Dermis microvascular lymphatic vessel endothelial cell (primary cell): Measurements from ENCODE around the gene DCAF8L2. TPM values are rescaled to one million over a fixed set of nuclear protein-coding genes. Genes with fewer than 3 reads are reported as not detected.
A peak's percentile ranks its signal among the peaks of the same experiment; 100 is the strongest.
"Not testable (repeated sequence)": the region's sequence is repeated elsewhere in the genome, so short reads cannot be mapped to it uniquely, and the experiment has no call there.

Experiments used
- DNase-seq, 2 donors: peaks; one replicate each; pipeline versions ENCODE4 v3.0.0 to v3.0.0-alpha.2; 2010; ENCODE audit warnings: low read depth in 2 of 2
- total RNA-seq: library from RNA; depleted of rRNA; stranded (reverse); fragments of >200 nt; gene quantifications from 2 replicates; pipeline ENCODE4 v1.2.1, GENCODE V29; 2014

Gene DCAF8L2
- total RNA-seq: not detected in 2 replicates

- DNase-seq: no peak
Measured at GRCh38 chrX:27590044-27590443, at the start of gene DCAF8L2. Gene DCAF8L2 (plus strand): TSS chrX:27590344. CDS start chrX:27746896, 156,552 bp downstream.

GRCh38 chrX:27541161-27541560, 49.0 kb upstream of the DCAF8L2 start:
- not testable (repeated sequence) for DNase-seq

GRCh38 chrX:27548624-27549023, 41.5 kb upstream of the DCAF8L2 start:
- no peak for DNase-seq

GRCh38 chrX:27549688-27550087, 40.5 kb upstream of the DCAF8L2 start:
- no peak for DNase-seq

- DNase-seq: peak; percentile 7 to 35
Measured at GRCh38 chrX:27555514-27555913, 34.6 kb upstream of the DCAF8L2 start.

- peak in 1 of 2 donors; percentile 90 for DNase-seq
Measured at GRCh38 chrX:27565992-27566391, 24.2 kb upstream of the DCAF8L2 start.

- DNase-seq: no peak
Measured at GRCh38 chrX:27571164-27571563, 19.0 kb upstream of the DCAF8L2 start.

- DNase-seq: no peak
Measured at GRCh38 chrX:27575565-27575964, 14.6 kb upstream of the DCAF8L2 start.

GRCh38 chrX:27583976-27584375, 6.2 kb upstream of the DCAF8L2 start:
- no peak for DNase-seq

- no peak for DNase-seq
Measured at GRCh38 chrX:27591938-27592337, 1.8 kb downstream of the DCAF8L2 start.

GRCh38 chrX:27597508-27597907, 7.4 kb downstream of the DCAF8L2 start:
- DNase-seq: no peak

- no peak for DNase-seq
Measured at GRCh38 chrX:27598312-27598711, 8.2 kb downstream of the DCAF8L2 start.

- DNase-seq: peak in 1 of 2 donors; percentile 45
Measured at GRCh38 chrX:27599928-27600327, 9.8 kb downstream of the DCAF8L2 start.

- peak in 1 of 2 donors; percentile 29 for DNase-seq
Measured at GRCh38 chrX:27600686-27601085, 10.5 kb downstream of the DCAF8L2 start.

- no peak for DNase-seq
Measured at GRCh38 chrX:27608671-27609070, 18.5 kb downstream of the DCAF8L2 start.

- peak in 1 of 2 donors; percentile 84 for DNase-seq
Measured at GRCh38 chrX:27619459-27619858, 29.3 kb downstream of the DCAF8L2 start.

GRCh38 chrX:27619975-27620374, 29.8 kb downstream of the DCAF8L2 start:
- DNase-seq: peak in 1 of 2 donors; percentile 50

- no peak for DNase-seq
Measured at GRCh38 chrX:27622883-27623282, 32.7 kb downstream of the DCAF8L2 start.

GRCh38 chrX:27626066-27626465, 35.9 kb downstream of the DCAF8L2 start:
- no peak for DNase-seq

- DNase-seq: no peak
Measured at GRCh38 chrX:27633328-27633727, 43.2 kb downstream of the DCAF8L2 start.

- DNase-seq: no peak
Measured at GRCh38 chrX:27656581-27656980, 66.4 kb downstream of the DCAF8L2 start.

- no peak for DNase-seq
Measured at GRCh38 chrX:27660878-27661277, 70.7 kb downstream of the DCAF8L2 start.

- no peak for DNase-seq
Measured at GRCh38 chrX:27671234-27671633, 81.1 kb downstream of the DCAF8L2 start.

GRCh38 chrX:27674491-27674890, 84.3 kb downstream of the DCAF8L2 start:
- no peak for DNase-seq
